Dendritic cell treated with granulocyte-macrophage colony-stimulating factor and Interleukin-4, amounts not matched to agents 40 ng/mL and 50 ng/mL, for 4 days (primary cell): Measurements from ENCODE around the gene ABHD12.

Experiments used
- H3K27ac Mint-ChIP-seq: one replicate; pipeline ENCODE4 v1.8.0; 2022; ENCODE audit warnings: mild to moderate bottlenecking, mixed read lengths
- H3K27me3 Mint-ChIP-seq: one replicate; pipeline ENCODE4 v1.8.0; 2022; ENCODE audit warnings: mild to moderate bottlenecking, mixed read lengths
- H3K36me3 Mint-ChIP-seq: one replicate; pipeline ENCODE4 v1.8.0; 2022; ENCODE audit warnings: low read depth, mixed read lengths
- H3K4me1 Mint-ChIP-seq: one replicate; pipeline ENCODE4 v1.8.0; 2022; ENCODE audit warnings: low read depth, mixed read lengths
- H3K4me3 Mint-ChIP-seq: one replicate; pipeline ENCODE4 v1.8.0; 2022; ENCODE audit warnings: mild to moderate bottlenecking, moderate library complexity, mixed read lengths
- H3K9me3 Mint-ChIP-seq: one replicate; pipeline ENCODE4 v1.8.0; 2022; ENCODE audit warnings: mixed read lengths
- intact Hi-C: fragments of 100-400 bp; cut with micrococcal nuclease; formaldehyde crosslinking; loops from one replicate; pipeline ENCODE4 v1.15.0; 2022

Gene ABHD12

GRCh38 chr20:25252230-25252651, 138.4 kb downstream of the ABHD12 start:
- Mint-ChIP-seq H3K9me3 (no peaks in the 10 kb centered on the region), H3K27me3 (no peaks in the 10 kb centered on the region), H3K27ac (no peak overlapping the region), H3K4me1 (peaks cover 78% of the 10 kb centered on the region), H3K4me3 (no peak overlapping the region), H3K36me3 (peaks cover 59% of the 10 kb centered on the region)
- intact Hi-C loops = no loop called here

GRCh38 chr20:25251558-25251957, 139.1 kb downstream of the ABHD12 start:
- Mint-ChIP-seq H3K27me3 (peaks cover 3% of the 10 kb centered on the region), H3K9me3 (no peaks in the 10 kb centered on the region), H3K27ac (no peak overlapping the region), H3K36me3 (peaks cover 56% of the 10 kb centered on the region), H3K4me3 (no peak overlapping the region), H3K4me1 (peaks cover 83% of the 10 kb centered on the region)
- intact Hi-C loops = no loop called here

- H3K9me3 Mint-ChIP-seq = no peaks in the 10 kb centered on the region
- peaks cover 82% of the 10 kb centered on the region for H3K4me1 Mint-ChIP-seq
- no peak overlapping the region for H3K27ac Mint-ChIP-seq
- peaks cover 6% of the 10 kb centered on the region for H3K27me3 Mint-ChIP-seq
- peaks cover 52% of the 10 kb centered on the region for H3K36me3 Mint-ChIP-seq
- intact Hi-C loops = no loop called here
- H3K4me3 Mint-ChIP-seq = no peak overlapping the region
Measured at GRCh38 chr20:25251019-25251418, 139.6 kb downstream of the ABHD12 start.

GRCh38 chr20:25250508-25250907, 140.1 kb downstream of the ABHD12 start:
- Mint-ChIP-seq H3K4me1 (peaks cover 80% of the 10 kb centered on the region), H3K27ac (no peak overlapping the region), H3K36me3 (peaks cover 47% of the 10 kb centered on the region), H3K9me3 (no peaks in the 10 kb centered on the region), H3K27me3 (peaks cover 6% of the 10 kb centered on the region), H3K4me3 (no peak overlapping the region)
- intact Hi-C loops = no loop called here
